ENCODE data around the gene NECAB3. TPM values are rescaled to one million over a fixed set of nuclear protein-coding genes. Genes with fewer than 3 reads are reported as not detected.

The NECAB3 gene
- total RNA-seq, 4 donors from 2014 or later, result 30.6 to 71.9 (median 52.9) TPM

DNA sequence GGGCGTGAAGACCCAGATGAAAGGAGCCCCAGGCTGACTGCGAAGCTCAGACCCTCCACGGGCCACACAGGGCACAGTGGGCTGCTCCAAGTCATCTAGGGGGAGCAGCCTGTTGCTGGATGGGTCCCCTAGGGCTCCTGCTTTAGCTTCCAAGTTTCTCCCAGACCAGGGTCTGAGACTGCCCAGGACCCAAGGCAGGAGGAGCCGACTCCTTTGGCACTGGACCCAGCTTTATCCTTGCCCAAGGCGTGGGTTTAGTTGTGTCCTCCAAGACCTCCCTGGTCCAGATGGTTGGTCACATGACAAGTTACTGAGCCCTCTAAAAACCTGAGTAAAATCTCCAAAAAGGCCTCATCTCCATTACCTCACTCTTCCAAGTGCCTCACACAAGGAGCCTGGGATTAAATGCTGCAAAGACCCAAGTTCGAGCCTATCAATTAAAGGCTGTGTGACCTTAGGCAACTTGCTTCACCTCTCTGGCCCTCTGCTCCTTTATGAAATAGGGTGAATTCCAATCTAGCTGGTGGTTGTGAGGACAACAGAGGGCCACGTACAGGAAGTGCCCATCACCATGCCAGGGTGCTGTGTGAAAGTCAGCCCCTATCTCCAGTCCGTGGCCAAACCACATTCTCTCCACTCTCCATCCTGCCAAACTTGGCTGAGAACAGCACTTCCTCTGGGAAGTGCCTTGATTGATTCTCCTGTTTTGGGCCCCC is 2.5 kb downstream of the NECAB3 start:
- H3K36me3 ChIP-seq, result peaks cover 0 to 36% of the 10 kb centered on the region in 2 donors
- H3K27me3 ChIP-seq, result no peaks in the 10 kb centered on the region
- H3K27ac ChIP-seq, result peak overlapping the region in 3 of 4 donors; percentile 93 to 97 (median 95)
- no peak for ATAC-seq
- peaks cover 0 to 95% (median 40%) of the 10 kb centered on the region in 3 donors for H3K4me1 ChIP-seq
- H3K9me3 ChIP-seq, result no peaks in the 10 kb centered on the region
- no peak overlapping the region for H3K4me3 ChIP-seq
- TF ChIP-seq, protein P1, sequence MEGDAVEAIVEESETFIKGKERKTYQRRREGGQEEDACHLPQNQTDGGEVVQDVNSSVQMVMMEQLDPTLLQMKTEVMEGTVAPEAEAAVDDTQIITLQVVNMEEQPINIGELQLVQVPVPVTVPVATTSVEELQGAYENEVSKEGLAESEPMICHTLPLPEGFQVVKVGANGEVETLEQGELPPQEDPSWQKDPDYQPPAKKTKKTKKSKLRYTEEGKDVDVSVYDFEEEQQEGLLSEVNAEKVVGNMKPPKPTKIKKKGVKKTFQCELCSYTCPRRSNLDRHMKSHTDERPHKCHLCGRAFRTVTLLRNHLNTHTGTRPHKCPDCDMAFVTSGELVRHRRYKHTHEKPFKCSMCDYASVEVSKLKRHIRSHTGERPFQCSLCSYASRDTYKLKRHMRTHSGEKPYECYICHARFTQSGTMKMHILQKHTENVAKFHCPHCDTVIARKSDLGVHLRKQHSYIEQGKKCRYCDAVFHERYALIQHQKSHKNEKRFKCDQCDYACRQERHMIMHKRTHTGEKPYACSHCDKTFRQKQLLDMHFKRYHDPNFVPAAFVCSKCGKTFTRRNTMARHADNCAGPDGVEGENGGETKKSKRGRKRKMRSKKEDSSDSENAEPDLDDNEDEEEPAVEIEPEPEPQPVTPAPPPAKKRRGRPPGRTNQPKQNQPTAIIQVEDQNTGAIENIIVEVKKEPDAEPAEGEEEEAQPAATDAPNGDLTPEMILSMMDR (IDR thresholded peaks at IDR 0.05), result no peak
- no peak for TF ChIP-seq POLR2AphosphoS5 (IDR thresholded peaks at IDR 0.05)
- TF ChIP-seq POLR2A (IDR thresholded peaks at IDR 0.05), result no peak
- no peak for TF ChIP-seq EP300 (IDR thresholded peaks at IDR 0.05)
- 72 to 83% methylated on average over 3 to 6 of the region's 8 CpGs for WGBS, 2 donors (ENCODE audit: low coverage in 1 of 2)

DNA sequence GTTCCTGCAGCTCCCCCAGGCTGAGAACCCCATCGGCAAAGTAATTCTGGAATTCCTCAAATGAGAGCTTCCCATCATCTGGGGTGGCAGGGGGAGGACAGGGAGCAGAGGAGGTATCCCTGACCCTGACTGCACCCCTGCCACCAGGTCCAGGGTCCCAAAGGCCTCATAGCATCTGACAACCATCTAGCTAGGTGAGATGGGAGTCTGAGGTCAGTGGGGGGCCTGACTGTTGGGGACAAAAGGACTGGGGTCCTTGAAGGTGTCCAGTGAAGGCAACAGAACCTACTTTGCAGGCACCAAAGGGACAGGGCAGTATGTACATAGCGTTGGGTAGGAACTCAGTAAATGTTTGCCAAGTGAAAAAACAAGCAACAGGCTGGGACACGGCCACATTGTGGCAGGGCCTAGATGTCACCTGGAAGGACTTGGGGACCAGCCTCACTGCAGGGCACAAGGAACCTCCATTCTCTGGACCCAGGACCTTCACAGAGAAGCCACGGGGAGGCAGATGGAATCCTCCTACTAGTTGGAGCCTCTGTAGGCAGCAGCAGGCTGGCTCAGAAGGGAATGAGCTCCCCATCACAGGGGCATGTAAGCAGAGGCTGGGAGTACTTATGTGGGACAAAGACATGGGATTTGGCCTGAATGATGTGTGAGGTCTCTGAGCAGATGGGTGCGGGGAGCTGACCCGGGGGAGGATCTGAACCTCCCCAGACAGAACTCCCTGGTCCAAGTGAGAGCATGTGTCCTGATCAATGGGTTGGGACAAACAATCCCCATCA is 3.3 kb downstream of the NECAB3 start:
- Histone ChIP-seq H3K4me1 (peaks cover 0 to 95% (median 36%) of the 10 kb centered on the region in 3 donors), H3K27ac (peak overlapping the region in 2 of 4 donors; percentile 95 to 97), H3K9me3 (no peaks in the 10 kb centered on the region), H3K27me3 (no peaks in the 10 kb centered on the region), H3K36me3 (peaks cover 0 to 36% of the 10 kb centered on the region in 2 donors), H3K4me3 (no peak overlapping the region)
- ATAC-seq, result no peak
- TF ChIP-seq POLR2A (IDR thresholded peaks at IDR 0.05) (no peak), POLR2AphosphoS5 (IDR thresholded peaks at IDR 0.05) (no peak), EP300 (IDR thresholded peaks at IDR 0.05) (no peak)
- TF ChIP-seq, protein P1 (IDR thresholded peaks at IDR 0.05), result no peak
- 86 to 88% methylated on average over 5 of the region's 6 CpGs for WGBS, 2 donors (ENCODE audit: low coverage in 1 of 2)

DNA sequence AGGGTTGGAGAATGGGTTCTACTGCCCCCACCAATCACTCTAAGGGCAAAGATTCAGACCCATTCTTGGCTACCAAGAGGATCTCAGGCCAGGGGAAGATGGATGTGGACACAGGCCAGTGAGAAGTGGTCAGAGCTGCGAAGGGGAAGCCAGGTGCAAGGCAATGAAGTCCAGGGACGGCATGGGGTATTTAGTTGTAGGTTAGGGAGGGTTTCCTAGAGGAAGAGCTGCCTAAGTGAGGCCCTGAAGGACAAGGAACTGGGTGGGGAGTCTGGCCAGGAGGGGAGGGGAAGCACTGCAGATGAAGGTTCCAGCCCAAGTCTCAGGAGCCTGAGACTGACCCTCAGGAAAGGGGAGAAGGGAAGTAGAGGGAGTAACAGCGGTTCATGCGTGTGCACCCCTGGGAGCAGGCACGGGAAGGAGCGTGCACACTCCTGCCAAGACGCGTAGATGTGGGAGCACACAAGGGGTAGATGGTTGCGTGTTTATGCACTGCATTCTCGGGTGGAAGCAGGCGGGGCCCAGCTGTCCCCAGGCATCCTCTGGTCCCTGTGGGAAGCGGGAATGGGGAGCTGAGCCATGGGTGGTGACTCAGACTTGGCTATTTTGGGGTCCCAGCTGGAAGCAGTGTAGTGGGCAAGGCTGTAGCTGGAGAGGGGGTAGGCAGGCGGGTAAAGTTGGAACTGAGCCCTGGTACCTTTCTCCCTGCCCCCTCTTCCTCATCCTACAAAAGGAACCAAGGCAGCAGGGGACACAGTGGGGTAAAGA is 4.2 kb downstream of the NECAB3 start:
- peak overlapping the region in 3 of 4 donors; percentile 26 to 97 (median 56) for H3K27ac ChIP-seq
- no peaks in the 10 kb centered on the region for H3K9me3 ChIP-seq
- H3K4me3 ChIP-seq, result no peak overlapping the region
- 64 to 86% methylated on average over 4 to 11 of the region's 13 CpGs for WGBS, 2 donors (ENCODE audit: low coverage in 1 of 2)
- H3K36me3 ChIP-seq, result peaks cover 0 to 36% of the 10 kb centered on the region in 2 donors
- no peaks in the 10 kb centered on the region for H3K27me3 ChIP-seq
- ATAC-seq, result no peak
- H3K4me1 ChIP-seq, result peaks cover 0 to 93% (median 32%) of the 10 kb centered on the region in 3 donors
- TF ChIP-seq, protein P1 (IDR thresholded peaks at IDR 0.05), result no peak
- no peak for TF ChIP-seq EP300 (IDR thresholded peaks at IDR 0.05)
- TF ChIP-seq POLR2AphosphoS5 (IDR thresholded peaks at IDR 0.05), result no peak
- TF ChIP-seq POLR2A (IDR thresholded peaks at IDR 0.05), result no peak

DNA sequence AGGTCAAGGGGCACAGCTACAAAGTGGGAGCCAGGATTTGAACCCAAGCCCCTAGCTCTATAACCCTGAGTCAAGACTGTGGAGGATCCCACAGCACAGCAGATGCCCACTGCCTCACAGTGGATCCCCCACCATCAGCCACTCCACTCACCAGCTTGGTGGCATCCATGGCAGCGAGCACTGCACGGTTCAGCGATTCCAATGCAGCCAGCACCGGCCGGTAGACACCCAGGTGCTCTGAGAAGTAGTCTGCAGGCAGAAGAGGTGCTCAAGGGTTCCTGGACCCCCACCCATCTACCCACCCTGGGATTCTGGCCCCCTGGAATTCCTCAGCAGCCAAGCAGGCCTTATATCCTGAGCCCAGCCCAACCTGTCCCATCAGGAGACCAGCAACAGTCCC is 5.0 kb downstream of the NECAB3 start:
- peaks cover 0 to 36% of the 10 kb centered on the region in 2 donors for H3K36me3 ChIP-seq
- ATAC-seq, result no peak
- WGBS, 2 donors (ENCODE audit: low coverage in 1 of 2), result no CpG with 5 or more reads among the region's 5 CpGs
- peaks cover 0 to 92% (median 28%) of the 10 kb centered on the region in 3 donors for H3K4me1 ChIP-seq
- no peaks in the 10 kb centered on the region for H3K9me3 ChIP-seq
- H3K27me3 ChIP-seq, result no peaks in the 10 kb centered on the region
- no peak for TF ChIP-seq POLR2A (IDR thresholded peaks at IDR 0.05)
- no peak overlapping the region for H3K4me3 ChIP-seq
- peak overlapping the region in 3 of 4 donors; percentile 26 to 89 (median 56) for H3K27ac ChIP-seq
